G401.6 (cell line): Measurements from ENCODE around the gene CEP85.

Source experiments
- FAIRE-seq: peaks from 2 replicates; lab custom pipeline; 2012; peaks lifted over from hg19 to GRCh38; lab: Jason Lieb, UNC

Gene CEP85, protein sequence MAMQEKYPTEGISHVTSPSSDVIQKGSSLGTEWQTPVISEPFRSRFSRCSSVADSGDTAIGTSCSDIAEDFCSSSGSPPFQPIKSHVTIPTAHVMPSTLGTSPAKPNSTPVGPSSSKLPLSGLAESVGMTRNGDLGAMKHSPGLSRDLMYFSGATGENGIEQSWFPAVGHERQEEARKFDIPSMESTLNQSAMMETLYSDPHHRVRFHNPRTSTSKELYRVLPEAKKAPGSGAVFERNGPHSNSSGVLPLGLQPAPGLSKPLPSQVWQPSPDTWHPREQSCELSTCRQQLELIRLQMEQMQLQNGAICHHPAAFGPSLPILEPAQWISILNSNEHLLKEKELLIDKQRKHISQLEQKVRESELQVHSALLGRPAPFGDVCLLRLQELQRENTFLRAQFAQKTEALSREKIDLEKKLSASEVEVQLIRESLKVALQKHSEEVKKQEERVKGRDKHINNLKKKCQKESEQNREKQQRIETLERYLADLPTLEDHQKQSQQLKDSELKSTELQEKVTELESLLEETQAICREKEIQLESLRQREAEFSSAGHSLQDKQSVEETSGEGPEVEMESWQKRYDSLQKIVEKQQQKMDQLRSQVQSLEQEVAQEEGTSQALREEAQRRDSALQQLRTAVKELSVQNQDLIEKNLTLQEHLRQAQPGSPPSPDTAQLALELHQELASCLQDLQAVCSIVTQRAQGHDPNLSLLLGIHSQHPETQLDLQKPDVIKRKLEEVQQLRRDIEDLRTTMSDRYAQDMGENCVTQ

GRCh38 chr1:26233903-26234643 lies at the start of gene CEP85:
Gene CEP85 (plus strand): TSS chr1:26234200. CDS start chr1:26239784, 5,584 bp downstream.
- FAIRE-seq = peak; percentile 99

DNA sequence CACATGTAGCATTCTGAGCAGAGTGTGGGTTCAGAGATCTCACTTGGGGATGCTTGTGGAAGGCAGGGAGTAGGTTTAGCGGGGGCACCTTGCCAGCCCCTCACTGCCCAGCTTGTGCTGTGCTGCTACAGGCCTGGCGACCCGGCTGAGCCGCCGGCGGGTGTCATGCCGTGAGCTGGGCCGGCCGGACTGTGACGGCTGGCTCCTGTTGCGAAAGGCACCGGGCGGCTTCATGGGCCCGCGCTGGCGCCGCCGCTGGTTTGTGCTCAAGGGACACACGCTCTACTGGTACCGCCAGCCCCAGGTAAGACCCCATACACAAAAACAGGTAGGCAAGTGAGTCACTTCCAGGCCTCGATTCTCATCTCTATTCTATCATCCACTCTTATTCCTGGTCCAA lies 49.1 kb upstream of the CEP85 start:
- no peak for FAIRE-seq

DNA sequence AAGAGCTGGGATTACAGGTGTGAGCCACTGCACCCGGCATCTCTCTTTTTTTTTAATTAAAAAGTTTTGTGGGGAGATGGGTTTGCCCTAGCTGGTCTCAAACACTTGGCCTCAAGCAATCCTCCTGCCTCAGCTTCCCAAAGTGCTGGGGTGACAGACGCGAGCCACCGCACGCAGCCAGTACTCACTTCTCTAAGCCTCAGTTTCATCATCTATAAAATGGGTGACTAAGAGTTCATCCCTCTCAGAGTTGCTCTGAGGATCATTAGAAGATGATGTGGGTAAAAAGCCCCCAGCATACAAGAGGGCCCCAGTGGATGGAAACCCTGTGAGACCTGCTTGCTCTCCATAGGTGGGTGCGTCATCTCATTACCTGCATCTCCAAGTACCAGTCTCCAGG lies 46.1 kb upstream of the CEP85 start:
- no peak for FAIRE-seq

DNA sequence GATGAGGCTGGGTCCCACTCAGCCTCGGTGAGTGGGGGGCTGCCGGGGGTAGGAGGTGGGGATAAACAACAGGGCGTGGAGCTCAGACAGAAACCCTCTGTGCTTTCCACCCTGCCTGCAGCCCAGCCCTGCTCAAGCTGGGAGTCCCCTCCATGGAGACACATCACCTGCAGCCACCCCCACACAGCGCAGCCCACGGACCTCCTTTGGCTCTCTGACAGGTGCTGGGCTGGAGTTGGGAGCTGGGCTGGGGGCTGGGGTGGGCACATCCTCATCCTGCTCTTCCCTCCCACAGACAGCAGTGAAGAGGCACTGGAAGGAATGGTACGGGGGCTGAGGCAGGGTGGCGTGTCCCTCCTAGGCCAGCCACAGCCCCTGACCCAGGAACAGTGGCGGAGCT lies 45.5 kb upstream of the CEP85 start:
- FAIRE-seq = no peak

GRCh38 chr1:26189331-26189730 lies 44.7 kb upstream of the CEP85 start:
- no peak for FAIRE-seq

DNA sequence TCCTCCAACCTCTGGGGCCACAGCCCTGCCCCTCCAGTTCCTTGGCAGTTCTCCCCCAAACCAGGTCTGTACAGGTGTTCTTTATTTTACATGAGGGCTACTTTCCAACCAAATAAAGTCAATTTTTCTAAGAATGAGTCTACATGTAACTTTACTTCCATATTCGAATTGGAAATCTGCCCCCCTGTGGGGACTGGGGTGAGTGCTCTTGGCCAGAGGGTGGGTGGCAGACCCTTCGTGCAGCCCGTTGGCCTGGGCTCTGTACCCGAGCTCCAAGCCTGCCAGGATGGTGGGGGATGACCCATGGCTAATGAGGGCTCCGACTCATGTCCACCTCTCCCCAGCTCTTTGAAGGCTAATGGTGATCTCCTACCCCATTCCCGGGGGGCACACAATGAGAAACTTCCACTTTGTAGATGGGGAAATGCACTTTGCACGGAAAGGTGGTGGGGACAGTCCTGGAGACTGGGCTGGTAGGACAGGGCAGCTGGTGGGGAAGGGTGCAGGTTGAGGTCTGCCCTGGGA lies 44.2 kb upstream of the CEP85 start:
- no peak for FAIRE-seq

- FAIRE-seq = no peak
These were observed 43.5 kb upstream of the CEP85 start, which contains the start of gene CATSPER4 for GRCh38 chr1:26190373-26190987. Gene CATSPER4 (plus strand): TSS chr1:26190602. CDS start chr1:26190628, 26 bp downstream.

DNA sequence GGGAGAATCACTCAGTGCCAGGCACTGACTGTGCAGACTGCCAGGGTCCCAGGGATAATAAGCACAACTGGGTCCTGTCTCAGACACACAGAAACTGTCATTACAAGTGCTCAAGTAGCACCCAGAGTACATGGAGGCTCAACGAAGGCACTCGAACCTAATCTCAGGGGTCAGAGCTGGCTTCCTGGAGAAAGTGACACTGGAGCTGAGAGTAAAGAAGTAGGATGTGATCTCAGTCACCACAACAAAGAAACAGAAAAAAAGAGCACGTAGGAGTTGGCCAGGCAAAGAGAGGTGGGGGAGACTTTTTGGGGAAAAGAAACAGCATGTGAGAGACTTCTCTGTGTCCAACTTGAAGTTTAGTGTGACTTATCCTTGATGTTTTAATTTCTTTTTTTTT lies 42.3 kb upstream of the CEP85 start:
- no peak for FAIRE-seq

- no peak for FAIRE-seq
These were observed 38.2 kb upstream of the CEP85 start for GRCh38 chr1:26195805-26196204.

GRCh38 chr1:26197301-26197700 lies 36.7 kb upstream of the CEP85 start:
- FAIRE-seq = no peak

DNA sequence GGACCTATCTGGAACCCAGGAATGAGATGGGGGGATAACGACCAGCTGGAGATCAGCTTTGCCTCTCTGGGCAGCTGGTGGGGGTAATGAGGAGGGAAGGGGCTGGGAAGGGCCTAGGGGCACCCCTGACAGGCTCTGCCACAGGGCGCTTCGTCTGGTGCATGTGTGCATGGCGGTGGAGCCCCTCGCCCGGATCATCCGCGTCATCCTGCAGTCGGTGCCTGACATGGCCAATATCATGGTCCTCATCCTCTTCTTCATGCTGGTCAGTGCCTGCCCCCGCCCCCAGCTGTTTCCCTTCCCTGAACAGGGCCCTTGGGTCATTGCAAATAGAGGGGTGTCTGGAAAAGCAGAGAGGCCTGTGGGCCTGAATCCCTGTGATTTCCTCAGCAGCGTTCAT lies 36.2 kb upstream of the CEP85 start:
- no peak for FAIRE-seq

DNA sequence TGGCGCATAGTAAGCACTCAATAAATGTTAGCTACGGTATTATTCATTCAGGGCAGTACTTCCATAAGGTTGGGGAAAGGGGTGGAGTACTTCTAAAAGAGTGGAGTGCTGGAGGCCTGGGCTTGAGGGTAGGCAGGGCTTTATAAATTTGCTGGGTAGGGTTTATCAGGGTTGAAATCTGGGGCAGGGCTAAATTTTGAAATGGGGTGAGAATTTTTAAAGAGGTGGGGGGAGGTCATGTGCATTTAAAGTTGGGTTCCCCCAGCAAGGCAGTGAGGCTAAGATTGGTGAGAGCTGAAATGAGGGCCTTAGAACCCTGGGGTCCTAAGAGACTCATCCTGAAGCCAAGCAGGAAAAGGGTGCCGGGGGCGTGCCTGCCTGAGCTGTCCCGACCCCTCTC lies 33.6 kb upstream of the CEP85 start:
- FAIRE-seq = no peak

- no peak for FAIRE-seq
These were observed 30.2 kb upstream of the CEP85 start for GRCh38 chr1:26203642-26204318.

DNA sequence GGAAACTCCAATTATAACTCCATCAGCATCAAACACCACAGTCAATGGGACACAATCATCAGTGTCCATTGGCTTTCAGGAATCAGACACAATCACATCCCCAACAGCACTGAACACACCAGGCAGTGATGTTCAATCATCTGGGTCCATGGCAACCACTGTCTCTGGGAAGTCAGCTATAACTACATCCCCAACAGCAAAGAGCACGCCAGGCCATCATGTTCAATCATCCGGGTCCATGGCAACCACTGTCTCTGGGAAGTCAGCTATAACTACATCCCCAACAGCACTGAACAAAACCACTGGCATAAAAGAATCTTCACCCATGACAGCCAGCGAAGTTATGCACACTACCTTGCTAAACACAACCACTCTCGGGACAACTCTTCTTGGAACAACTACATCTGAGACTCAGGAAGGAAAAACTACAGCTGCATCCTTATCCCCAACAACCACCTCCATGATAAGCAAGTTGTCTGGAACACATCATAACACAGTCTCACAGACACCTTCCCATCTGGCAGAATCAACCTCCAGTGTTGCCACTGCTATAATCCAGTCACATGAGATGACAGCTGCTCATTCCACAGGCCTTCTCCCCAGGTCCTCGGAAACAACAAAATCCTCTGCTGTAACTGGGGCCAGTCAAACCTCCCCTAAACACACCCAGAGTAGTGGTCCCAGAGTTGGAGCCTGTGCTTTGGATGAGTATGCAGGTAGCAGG lies 23.7 kb upstream of the CEP85 start:
- no peak for FAIRE-seq

DNA sequence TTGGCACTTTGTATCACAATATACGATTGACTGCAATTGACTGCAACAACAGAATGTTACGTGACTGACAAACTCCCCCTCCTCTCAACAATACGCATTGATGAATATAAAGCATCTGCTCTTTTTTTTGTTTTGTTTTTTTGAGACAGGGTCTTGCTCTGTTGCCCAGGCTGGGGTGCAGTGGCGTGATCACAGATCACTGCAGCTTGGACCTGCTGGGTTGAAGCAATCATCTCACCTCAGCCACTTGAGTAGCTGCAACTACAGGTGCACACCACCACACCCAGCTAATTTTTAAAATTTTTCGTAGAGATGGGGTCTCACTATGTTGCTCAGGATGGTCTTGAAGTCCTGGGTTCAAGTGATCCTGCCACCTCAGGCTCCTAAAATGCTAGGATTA lies 21.3 kb upstream of the CEP85 start:
- FAIRE-seq = no peak

- no peak for FAIRE-seq
These were observed 20.6 kb upstream of the CEP85 start for GRCh38 chr1:26213335-26213905.

GRCh38 chr1:26215246-26215645 lies 18.8 kb upstream of the CEP85 start:
- no peak for FAIRE-seq

DNA sequence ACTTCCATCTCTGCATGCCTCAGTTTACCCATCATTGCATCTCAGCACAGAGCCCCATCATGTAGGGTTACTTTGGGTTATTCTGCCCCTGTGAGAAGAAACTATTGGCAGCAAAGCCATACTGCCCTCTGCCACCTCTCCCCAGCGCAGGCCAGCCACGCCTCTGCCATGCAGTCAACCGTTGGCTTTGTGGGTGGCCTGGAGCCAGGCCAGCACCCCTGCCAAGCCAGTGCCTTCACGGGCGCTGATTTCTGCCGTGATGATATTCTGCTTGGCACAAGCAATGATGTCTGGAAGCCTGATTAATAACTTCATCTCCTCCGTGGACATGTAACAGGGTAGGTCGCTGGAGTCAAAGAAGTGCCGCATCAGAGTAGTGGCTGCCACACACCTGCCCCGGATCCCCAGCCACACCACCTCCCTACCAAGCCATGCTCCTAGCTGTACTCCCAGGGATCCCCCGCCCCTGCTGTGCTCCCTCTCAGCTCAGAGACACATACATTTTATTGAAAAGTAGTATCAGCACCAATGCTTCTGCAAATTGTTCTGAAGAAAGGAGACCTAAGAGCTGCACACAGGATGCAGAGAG lies 15.0 kb upstream of the CEP85 start:
- FAIRE-seq = no peak

DNA sequence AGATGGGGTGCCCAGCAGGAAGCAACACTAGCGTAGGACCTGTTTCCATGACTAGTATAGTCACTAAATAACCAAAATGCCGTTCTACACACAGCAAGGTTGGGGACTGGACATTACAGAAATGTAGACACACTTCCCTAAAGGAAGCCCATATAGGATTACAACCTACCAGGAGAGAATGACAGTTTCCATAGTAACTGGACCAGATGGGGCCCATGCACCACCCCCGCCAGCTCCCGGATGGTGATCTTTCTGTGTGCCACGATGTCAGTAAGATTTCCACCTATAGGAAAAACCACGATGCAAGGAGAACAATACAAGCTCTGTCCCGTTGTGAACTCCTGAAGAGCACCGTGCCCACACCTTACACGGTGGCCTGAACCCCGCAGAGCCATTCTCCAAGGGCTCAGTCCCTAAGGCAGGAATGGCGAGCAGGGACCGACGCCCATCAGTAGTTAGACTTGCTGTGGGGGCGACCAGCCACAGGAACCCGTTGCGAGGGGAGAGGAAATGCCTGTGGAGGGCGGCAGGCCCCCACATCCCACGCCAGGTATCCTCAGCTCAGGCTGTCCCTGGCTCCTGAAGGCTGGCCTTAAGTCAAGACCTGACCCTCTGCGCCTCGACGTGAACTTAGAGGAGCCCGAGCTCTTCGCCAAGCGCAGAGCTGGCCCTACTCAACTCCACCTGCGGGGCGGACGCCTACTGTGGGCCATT lies 13.6 kb upstream of the CEP85 start:
- FAIRE-seq = no peak
